HG03159 (cell line): Measurements from ENCODE around the gene PLXDC2.

Source experiments
- ATAC-seq: cut with Tn5 transposase; IDR thresholded peaks from one replicate; pipeline ENCODE4 v1.9.1; 2021; ENCODE audit warnings: mild to moderate bottlenecking, moderate library complexity; ENCODE audit not compliant: unreplicated experiment

The PLXDC2 gene

GRCh38 chr10:20302033-20302432, 485.8 kb downstream of the PLXDC2 start:
- no peak for ATAC-seq

DNA sequence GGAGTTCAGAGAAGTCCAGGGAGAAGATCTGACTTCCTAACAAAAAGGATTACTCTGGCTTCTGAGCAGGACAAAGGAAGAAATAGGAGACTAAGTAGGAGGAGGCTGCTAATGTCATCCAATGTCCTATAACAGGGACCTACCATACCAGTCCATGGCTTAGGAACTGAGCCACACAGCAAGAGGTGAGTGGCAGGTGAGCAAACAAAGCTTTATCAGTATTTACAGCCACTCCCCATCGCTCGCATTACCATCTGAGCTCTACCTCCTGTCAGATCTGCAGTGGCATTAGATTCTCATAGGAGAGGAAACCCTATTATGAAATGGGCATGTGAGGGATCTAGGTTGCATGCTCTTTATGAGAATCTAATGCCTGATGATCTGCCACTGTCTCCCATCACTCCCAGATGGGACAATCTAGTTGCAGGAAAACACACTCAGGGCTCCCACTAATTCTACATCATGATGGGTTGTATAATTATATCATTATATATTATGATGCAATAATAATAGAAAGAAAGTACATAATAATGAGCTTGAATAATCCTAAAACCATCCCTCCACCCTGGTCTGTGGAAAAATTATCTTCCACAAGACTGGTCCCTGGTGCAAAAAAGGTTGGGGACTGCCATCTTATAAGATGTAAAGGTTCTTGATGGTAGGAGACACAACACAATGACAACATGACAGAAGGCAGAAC, 487.4 kb downstream of the PLXDC2 start:
- ATAC-seq = no peak

DNA sequence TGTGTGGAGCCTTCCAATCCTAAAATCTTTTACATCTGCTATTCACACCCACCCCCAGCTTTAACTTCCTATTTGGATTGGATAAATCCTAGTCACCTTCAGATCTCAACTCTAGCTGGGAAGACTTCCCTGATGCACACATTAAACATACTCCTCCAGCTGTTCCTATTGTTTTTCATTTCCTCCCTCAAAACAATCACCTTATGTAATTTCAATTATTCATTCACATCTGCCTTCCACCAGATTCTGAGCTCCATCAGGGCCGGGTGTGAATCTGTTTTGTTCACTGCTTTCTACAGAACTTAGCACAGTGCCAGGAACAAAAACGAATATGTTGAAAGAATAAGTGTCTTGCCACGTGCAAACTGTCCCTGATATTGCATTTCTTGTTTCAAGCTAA, 497.4 kb downstream of the PLXDC2 start:
- ATAC-seq = no peak

GRCh38 chr10:20314431-20314830, 498.2 kb downstream of the PLXDC2 start:
- no peak for ATAC-seq

GRCh38 chr10:20327954-20328353, 511.7 kb downstream of the PLXDC2 start:
- no peak for ATAC-seq

- no peak for ATAC-seq
Measured at GRCh38 chr10:20330246-20330645, 514.0 kb downstream of the PLXDC2 start.

GRCh38 chr10:20334559-20334958, 518.3 kb downstream of the PLXDC2 start:
- no peak for ATAC-seq
